ENCODE data around the gene STEAP2.

STEAP2 gene

DNA sequence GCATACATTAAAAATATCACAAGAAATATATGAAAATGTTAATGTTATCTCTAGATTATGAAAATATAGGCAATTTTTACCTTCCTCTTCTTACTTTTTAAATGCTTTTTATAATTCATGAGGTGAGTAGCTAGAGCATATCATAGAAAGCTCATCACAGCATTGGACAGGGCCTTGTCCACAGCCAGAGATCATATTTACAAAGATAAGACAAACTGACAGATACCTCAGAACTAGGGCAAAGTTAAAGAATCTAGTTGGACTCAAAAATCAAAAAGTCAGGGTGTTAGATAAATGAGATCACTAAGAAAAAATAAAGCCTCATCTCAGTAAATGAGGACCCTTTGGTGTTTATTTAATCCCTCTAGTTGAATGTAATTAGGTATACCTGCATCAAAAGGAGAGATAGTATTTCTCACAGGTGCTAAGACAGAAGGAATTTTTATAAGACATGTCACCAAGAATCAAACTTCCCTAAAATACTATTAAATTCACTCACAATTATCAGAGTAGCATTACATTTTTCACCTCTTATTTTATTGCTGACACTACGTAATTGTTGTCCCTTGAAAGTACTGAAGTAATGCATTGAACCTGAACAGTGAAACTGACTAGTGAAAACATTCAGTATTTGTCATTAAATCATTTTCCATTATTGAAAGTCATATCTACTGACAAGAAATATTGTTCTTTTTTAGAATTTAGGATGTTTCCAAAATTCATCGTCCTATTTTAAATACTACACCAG is 59.1 kb downstream of the STEAP2 start:
- DNase-seq (ENCODE audit: low spot score), result no peak

DNA sequence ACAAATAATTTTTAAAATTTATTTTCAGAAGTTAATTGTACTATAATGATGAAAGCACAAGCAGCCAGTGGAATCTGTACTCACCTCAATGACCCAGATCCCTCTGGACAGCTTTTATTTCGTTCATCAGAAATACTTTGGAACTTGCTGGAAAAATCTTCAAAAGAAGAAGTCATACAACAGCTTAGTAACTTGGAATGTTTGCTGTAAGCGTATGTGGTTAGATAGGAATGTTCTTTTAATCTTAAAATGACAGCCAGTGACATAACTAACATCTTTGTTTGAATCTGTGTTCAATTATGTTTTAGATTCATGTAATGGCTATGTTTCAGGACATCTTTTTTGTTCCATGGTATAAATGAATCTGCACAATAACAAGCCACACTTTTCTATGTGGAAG is 60.2 kb downstream of the STEAP2 start:
- DNase-seq (ENCODE audit: low spot score), result no peak

DNA sequence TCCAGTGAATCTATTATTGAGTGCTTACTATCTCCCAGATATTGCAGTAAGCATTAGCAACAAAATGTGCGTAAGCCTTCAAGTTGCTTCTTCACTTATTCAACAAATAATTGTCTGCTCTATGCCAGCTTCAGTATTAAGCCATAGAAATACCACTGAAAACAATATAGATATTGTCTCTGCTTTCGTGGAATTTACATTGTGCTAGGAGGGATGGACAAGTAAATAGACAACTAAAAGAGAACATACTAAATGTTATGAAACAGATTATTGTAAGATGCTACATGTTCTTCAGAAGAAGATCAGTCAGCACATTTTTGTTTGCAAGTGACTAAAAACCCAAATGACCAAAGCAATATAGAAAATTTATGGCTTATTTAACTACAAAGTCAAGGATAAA is 60.7 kb downstream of the STEAP2 start:
- no peak for DNase-seq (ENCODE audit: low spot score)

DNA sequence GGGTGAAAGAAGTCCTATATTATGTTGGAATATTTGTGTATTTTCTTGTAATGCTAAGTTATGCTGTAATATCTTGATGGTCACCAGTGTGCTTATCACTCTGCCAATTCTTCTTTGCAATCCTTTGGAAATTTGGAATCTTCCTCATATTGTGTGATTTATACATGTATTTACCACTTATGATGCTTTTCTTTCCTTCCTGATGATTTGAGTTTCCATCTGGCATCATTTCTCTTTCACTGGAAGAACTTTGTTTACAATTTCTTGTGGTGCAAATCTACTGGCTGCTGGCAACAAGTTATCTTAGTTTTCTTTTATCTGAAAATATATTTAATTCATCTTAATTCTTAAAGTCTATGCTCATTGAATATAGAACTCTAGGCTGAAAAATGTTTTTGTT is 62.6 kb downstream of the STEAP2 start:
- DNase-seq (ENCODE audit: low spot score), result no peak

DNA sequence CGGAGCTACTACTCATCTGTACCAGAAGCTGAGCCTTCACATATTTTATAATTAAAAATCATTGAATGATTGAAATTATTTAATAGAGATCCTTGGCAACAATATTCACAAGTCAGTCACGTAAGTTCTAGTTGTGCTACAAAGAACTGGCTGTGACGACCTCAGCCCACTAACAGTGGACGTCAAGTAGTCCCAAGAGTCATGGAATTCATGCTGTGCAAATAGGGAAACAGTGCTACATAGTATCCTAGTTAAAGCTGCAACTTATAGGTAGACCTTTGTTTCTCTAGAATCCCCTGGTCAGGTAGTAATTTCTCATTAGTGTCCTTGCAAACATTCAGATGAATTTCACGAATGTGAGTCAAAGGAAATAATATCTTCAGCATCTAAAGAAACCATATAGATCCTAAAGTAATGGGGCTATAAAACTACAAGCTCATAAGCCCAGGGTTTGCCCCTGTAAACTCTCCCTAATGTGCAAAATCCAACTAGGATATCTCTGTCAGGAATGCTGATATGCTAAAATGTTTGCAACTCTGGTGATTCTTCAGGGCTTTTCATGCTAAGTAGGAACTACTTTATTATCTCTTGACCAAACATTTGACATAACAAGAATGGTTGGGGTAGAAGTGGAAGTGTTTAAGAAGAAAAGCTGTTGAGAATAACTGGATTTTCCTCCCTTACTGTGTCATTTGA is 64.6 kb downstream of the STEAP2 start:
- no peak for DNase-seq (ENCODE audit: low spot score)
